ENCODE data around the gene SEZ6L. TPM values are rescaled to one million over a fixed set of nuclear protein-coding genes. Genes with fewer than 3 reads are reported as not detected.

The SEZ6L gene
- total RNA-seq, 1 donor from 2014 or later: 1.2 TPM

- TF ChIP-seq CTCF (IDR thresholded peaks at IDR 0.05; ENCODE audit: unreplicated experiment): no peak
- Mint-ChIP-seq H3K4me3 (ENCODE audit: unreplicated experiment) (no peak overlapping the region), H3K27ac (ENCODE audit: unreplicated experiment) (no peak overlapping the region), H3K27me3 (ENCODE audit: unreplicated experiment) (peaks cover 3% of the 10 kb centered on the region), H3K36me3 (ENCODE audit: low read depth, unreplicated experiment) (no peaks in the 10 kb centered on the region), H3K4me1 (ENCODE audit: unreplicated experiment) (no peaks in the 10 kb centered on the region), H3K9me3 (ENCODE audit: unreplicated experiment) (no peaks in the 10 kb centered on the region)
- no peak for DNase-seq (ENCODE audit: low spot score)
These were observed 165.0 kb downstream of the SEZ6L start for GRCh38 chr22:26334232-26334631.

- no peak overlapping the region for H3K27ac Mint-ChIP-seq (ENCODE audit: unreplicated experiment)
- no peak for DNase-seq (ENCODE audit: low spot score)
- H3K9me3 Mint-ChIP-seq (ENCODE audit: unreplicated experiment): no peaks in the 10 kb centered on the region
- no peak for TF ChIP-seq CTCF (IDR thresholded peaks at IDR 0.05; ENCODE audit: unreplicated experiment)
- H3K27me3 Mint-ChIP-seq (ENCODE audit: unreplicated experiment): peaks cover 3% of the 10 kb centered on the region
- H3K4me1 Mint-ChIP-seq (ENCODE audit: unreplicated experiment): no peaks in the 10 kb centered on the region
- no peak overlapping the region for H3K4me3 Mint-ChIP-seq (ENCODE audit: unreplicated experiment)
- no peaks in the 10 kb centered on the region for H3K36me3 Mint-ChIP-seq (ENCODE audit: low read depth, unreplicated experiment)
These were observed 167.5 kb downstream of the SEZ6L start for GRCh38 chr22:26336773-26337172.

- H3K36me3 Mint-ChIP-seq (ENCODE audit: low read depth, unreplicated experiment): no peaks in the 10 kb centered on the region
- H3K9me3 Mint-ChIP-seq (ENCODE audit: unreplicated experiment): no peaks in the 10 kb centered on the region
- peaks cover 4% of the 10 kb centered on the region for H3K27me3 Mint-ChIP-seq (ENCODE audit: unreplicated experiment)
- DNase-seq (ENCODE audit: low spot score): no peak
- H3K4me1 Mint-ChIP-seq (ENCODE audit: unreplicated experiment): no peaks in the 10 kb centered on the region
- TF ChIP-seq CTCF (IDR thresholded peaks at IDR 0.05; ENCODE audit: unreplicated experiment): no peak
- no peak overlapping the region for H3K4me3 Mint-ChIP-seq (ENCODE audit: unreplicated experiment)
- H3K27ac Mint-ChIP-seq (ENCODE audit: unreplicated experiment): no peak overlapping the region
These were observed 170.5 kb downstream of the SEZ6L start for GRCh38 chr22:26339755-26340154.

GRCh38 chr22:26342745-26343410 is 173.6 kb downstream of the SEZ6L start:
- no peaks in the 10 kb centered on the region for H3K4me1 Mint-ChIP-seq (ENCODE audit: unreplicated experiment)
- no peak for DNase-seq (ENCODE audit: low spot score)
- no peak overlapping the region for H3K4me3 Mint-ChIP-seq (ENCODE audit: unreplicated experiment)
- no peaks in the 10 kb centered on the region for H3K9me3 Mint-ChIP-seq (ENCODE audit: unreplicated experiment)
- no peak for TF ChIP-seq CTCF (IDR thresholded peaks at IDR 0.05; ENCODE audit: unreplicated experiment)
- H3K27ac Mint-ChIP-seq (ENCODE audit: unreplicated experiment): no peak overlapping the region
- no peaks in the 10 kb centered on the region for H3K36me3 Mint-ChIP-seq (ENCODE audit: low read depth, unreplicated experiment)
- peaks cover 1% of the 10 kb centered on the region for H3K27me3 Mint-ChIP-seq (ENCODE audit: unreplicated experiment)

GRCh38 chr22:26345496-26345895 is 176.2 kb downstream of the SEZ6L start:
- no peaks in the 10 kb centered on the region for H3K4me1 Mint-ChIP-seq (ENCODE audit: unreplicated experiment)
- H3K36me3 Mint-ChIP-seq (ENCODE audit: low read depth, unreplicated experiment): no peaks in the 10 kb centered on the region
- no peak overlapping the region for H3K4me3 Mint-ChIP-seq (ENCODE audit: unreplicated experiment)
- no peaks in the 10 kb centered on the region for H3K9me3 Mint-ChIP-seq (ENCODE audit: unreplicated experiment)
- H3K27ac Mint-ChIP-seq (ENCODE audit: unreplicated experiment): no peak overlapping the region
- TF ChIP-seq CTCF (IDR thresholded peaks at IDR 0.05; ENCODE audit: unreplicated experiment): no peak
- peaks cover 1% of the 10 kb centered on the region for H3K27me3 Mint-ChIP-seq (ENCODE audit: unreplicated experiment)
- DNase-seq (ENCODE audit: low spot score): no peak
